ENCODE results near the gene CAGE1.

Gene CAGE1

GRCh38 chr6:7389451-7390225 lies at the start of gene CAGE1, which contains the start of gene RIOK1:
Gene CAGE1 (minus strand): TSS chr6:7389742. CDS start chr6:7387173, 2,569 bp downstream.
Gene RIOK1 (plus strand): TSS chr6:7389808. CDS start chr6:7390003, 195 bp downstream.
- DNase-seq, result peak; percentile 93

GRCh38 chr6:7439228-7439627 lies 49.7 kb upstream of the CAGE1 start:
- DNase-seq, result no peak

GRCh38 chr6:7438011-7438410 lies 48.5 kb upstream of the CAGE1 start:
- no peak for DNase-seq

GRCh38 chr6:7434672-7435071 lies 45.1 kb upstream of the CAGE1 start:
- no peak for DNase-seq

- DNase-seq, result peak; percentile 61
Measured at GRCh38 chr6:7433121-7433617, 43.6 kb upstream of the CAGE1 start.

- DNase-seq, result no peak
Measured at GRCh38 chr6:7432391-7433120, 43.0 kb upstream of the CAGE1 start.

- no peak for DNase-seq
Measured at GRCh38 chr6:7431674-7432390, 42.3 kb upstream of the CAGE1 start.

- DNase-seq, result no peak
Measured at GRCh38 chr6:7431313-7431673, 41.8 kb upstream of the CAGE1 start.

GRCh38 chr6:7426447-7427169 lies 37.1 kb upstream of the CAGE1 start:
- no peak for DNase-seq

GRCh38 chr6:7425808-7426190 lies 36.3 kb upstream of the CAGE1 start:
- no peak for DNase-seq

GRCh38 chr6:7424967-7425807 lies 35.6 kb upstream of the CAGE1 start:
- peak; percentile 28 for DNase-seq

- DNase-seq, result no peak
Measured at GRCh38 chr6:7424058-7424457, 34.5 kb upstream of the CAGE1 start.

GRCh38 chr6:7421066-7421465 lies 31.5 kb upstream of the CAGE1 start:
- no peak for DNase-seq

- DNase-seq, result no peak
Measured at GRCh38 chr6:7419065-7419464, 29.5 kb upstream of the CAGE1 start.

- no peak for DNase-seq
Measured at GRCh38 chr6:7418238-7418905, 28.8 kb upstream of the CAGE1 start.

- no peak for DNase-seq
Measured at GRCh38 chr6:7417684-7418083, 28.1 kb upstream of the CAGE1 start.

GRCh38 chr6:7414811-7415210 lies 25.3 kb upstream of the CAGE1 start:
- no peak for DNase-seq

- DNase-seq, result no peak
Measured at GRCh38 chr6:7413151-7413823, 23.7 kb upstream of the CAGE1 start.

- no peak for DNase-seq
Measured at GRCh38 chr6:7411328-7411727, 21.8 kb upstream of the CAGE1 start.

GRCh38 chr6:7410851-7411250 lies 21.3 kb upstream of the CAGE1 start:
- DNase-seq, result no peak

GRCh38 chr6:7409740-7410139 lies 20.2 kb upstream of the CAGE1 start:
- no peak for DNase-seq
